Heart right ventricle (tissue), 16 donors: ENCODE results near the gene BAD. TPM values are rescaled to one million over a fixed set of nuclear protein-coding genes. Genes with fewer than 3 reads are reported as not detected.
"Not testable (repeated sequence)": the region's sequence is repeated elsewhere in the genome, so short reads cannot be mapped to it uniquely, and the experiment has no call there.

Experiments
- ATAC-seq, 8 donors: fragments of 200-7000 bp; cut with Tn5 transposase; one replicate each; pipeline ENCODE4 v1.9.1; 2020; ENCODE audit warnings: mild to moderate bottlenecking in 8 of 8, moderate library complexity in 8 of 8, moderate number of reproducible peaks in 1 of 8
- DNase-seq, 2 donors: peaks; one replicate each; pipeline ENCODE4 v3.0.0-alpha.2; 2020
- H3K27ac ChIP-seq, 10 donors: fragments of 200-600 bp; sonication (generic) in 2 of 10; one replicate each; pipeline versions ENCODE4 v1.5.0 to v1.8.0; 2020 to 2022; ENCODE audit warnings: mild to moderate bottlenecking in 3 of 10
- H3K27me3 ChIP-seq, 7 donors: fragments of 200-600 bp; one replicate each; pipeline ENCODE4 v1.8.0; 2021 to 2022; ENCODE audit warnings: mild to moderate bottlenecking in 2 of 7
- H3K36me3 ChIP-seq, 9 donors: fragments of 200-600 bp; sonication (generic) in 1 of 9; one replicate each; pipeline versions ENCODE4 v1.5.0 to v1.8.0; 2020 to 2022; ENCODE audit warnings: mild to moderate bottlenecking in 2 of 9
- H3K4me1 ChIP-seq, 9 donors: fragments of 200-600 bp; sonication (generic) in 1 of 9; one replicate each; pipeline versions ENCODE4 v1.5.0 to v1.8.0; 2020 to 2022; ENCODE audit warnings: mild to moderate bottlenecking in 4 of 9
- H3K4me3 ChIP-seq, 10 donors: fragments of 200-600 bp; sonication (generic) in 2 of 10; one replicate each; pipeline versions ENCODE4 v1.5.0 to v1.8.0; 2020 to 2022; ENCODE audit warnings: mild to moderate bottlenecking in 7 of 10, moderate library complexity in 2 of 10
- H3K9me3 ChIP-seq, 11 donors: fragments of 200-600 bp in 10 of 11; sonication (generic) in 2 of 11; one replicate each; pipeline versions ENCODE4 v1.5.0 to v1.8.0; 2013 to 2022; ENCODE audit warnings: mild to moderate bottlenecking in 2 of 11, control low read depth in 1 of 11, moderate library complexity in 1 of 11
- CTCF ChIP-seq, 9 donors: fragments of 200-600 bp; sonication (generic) in 2 of 9; IDR thresholded peaks; one replicate each; pipeline versions ENCODE4 v1.5.0 to v1.8.0; 2021 to 2022; ENCODE audit warnings: antibody characterized with exemption in 9 of 9, mild to moderate bottlenecking in 5 of 9, moderate library complexity in 1 of 9
- WGBS, 2 donors: extraction: QIAGEN DNeasy Blood & Tissue Kit; methylation state at CpG; one replicate each; pipeline ENCODE4 v1.1.7; 2013; ENCODE audit warnings: inconsistent platforms in 1 of 2; 5-methylcytosine and 5-hydroxymethylcytosine counted together
- intact Hi-C, 10 donors: fragments of 100-400 bp; cut with DNase I; formaldehyde crosslinking; loops; one replicate each; pipeline versions ENCODE4 v1.11.1 to v1.14.2; 2022
- polyA plus RNA-seq, 2 donors: library from polyadenylated mRNA; stranded (reverse); fragments of 200-250 nt; gene quantifications; one replicate each; pipeline ENCODE4 v1.2.3, GENCODE V29; 2013
- total RNA-seq, 10 donors: library from RNA; stranded (reverse); fragmentation: NEBNext Ultra II Directional in 3 of 10; extraction: Animal tissue kit (Norgen Biotek cat#: 25700) in 3 of 10; gene quantifications; one replicate each; pipeline versions ENCODE4 v1.2.1 to v1.2.4, GENCODE V29; 2021 to 2023
- donor health status: Arrhythmogenic right ventricular cardiomyopathy.
- donor health status: ischemic (EF 13 %, LVEDD 7.1; RV severe dilation, severe dysfunction).
- donor health status: healthy with polysubstance abuse.
- donor health status: DM: no; HTN: yes; CAD: no.
- donor health status: DM: no; HTN: no; CAD: no.
- donor health status: ischemic (EF 25% LVEDD 6.9; RV normal size, moderate dysfunction).
- donor health status: ischemic (EF 25% LVEDD 5.7; RV mildly dilated, moderate dysfunction).
- donor health status: healthy.
- donor health status: DM: yes; HTN: yes; CAD: no.
- donor health status: Ischemic cardiomyopathy.
- donor health status: ischemic (EF 35%, LVEDD 5.7; RV mildly dilated, moderate dysfunction).
- donor health status: nonischemic (EF 11% LVEDD 7.7; RV severe dilation, severe dysfunction).
- donor health status: DM: yes; HTN: yes; CAD: no.
- donor health status: PGD.
- donor health status: ischemic (EF 29% LVEDD 5.4; RV normal size, mild dysfunction).
- donor health status: nonischemic (EF 23%, LVEDD 6.1; RV moderate dilation, normal function).

Gene BAD
- total and polyA plus RNA-seq, 12 donors: 40.7 to 106 (median 58.9) TPM

GRCh38 chr11:64330888-64331287 lies 46.4 kb upstream of the BAD start:
- Histone ChIP-seq H3K27me3 (no peaks in the 10 kb centered on the region), H3K4me3 (no peak overlapping the region), H3K27ac (no peak overlapping the region), H3K9me3 (no peaks in the 10 kb centered on the region), H3K36me3 (no peaks in the 10 kb centered on the region), H3K4me1 (peaks cover 2 to 27% (median 20%) of the 10 kb centered on the region in 9 donors)
- TF ChIP-seq CTCF (IDR thresholded peaks at IDR 0.05): no peak
- 82 to 86% methylated on average over 11 of the region's 11 CpGs for WGBS, 2 donors
- DNase-seq (no peak), ATAC-seq (no peak)
- intact Hi-C loops: no loop called here

- H3K9me3 ChIP-seq: no peaks in the 10 kb centered on the region
- H3K4me1 ChIP-seq: peaks cover 2 to 25% (median 16%) of the 10 kb centered on the region in 9 donors
- no peak overlapping the region for H3K27ac ChIP-seq
- peaks cover 0 to 4% (median 0%) of the 10 kb centered on the region in 9 donors for H3K36me3 ChIP-seq
- H3K4me3 ChIP-seq: no peak overlapping the region
- intact Hi-C loops: no loop called here
- DNase-seq (no peak), ATAC-seq (no peak)
- no peaks in the 10 kb centered on the region for H3K27me3 ChIP-seq
- 79 to 86% methylated on average over 3 of the region's 3 CpGs for WGBS, 2 donors
- no peak for TF ChIP-seq CTCF (IDR thresholded peaks at IDR 0.05)
Measured at GRCh38 chr11:64327993-64328392, 43.5 kb upstream of the BAD start.

GRCh38 chr11:64327375-64327774 lies 42.9 kb upstream of the BAD start:
- 86 to 90% methylated on average over 2 of the region's 2 CpGs for WGBS, 2 donors

GRCh38 chr11:64324692-64325469 lies 40.4 kb upstream of the BAD start:
- intact Hi-C loops: no loop called here
- no peak for ATAC-seq
- Histone ChIP-seq H3K27ac (no peak overlapping the region), H3K36me3 (peaks cover 0 to 33% (median 4%) of the 10 kb centered on the region in 9 donors), H3K4me3 (no peak overlapping the region), H3K9me3 (no peaks in the 10 kb centered on the region), H3K4me1 (peaks cover 0 to 14% (median 10%) of the 10 kb centered on the region in 9 donors), H3K27me3 (no peaks in the 10 kb centered on the region)
- no peak for DNase-seq
- TF ChIP-seq CTCF (IDR thresholded peaks at IDR 0.05): no peak
- WGBS, 2 donors: 89% methylated on average over 11 of the region's 11 CpGs

More at GRCh38 chr11:64327375-64327774, 42.9 kb upstream of the BAD start:
- no peak overlapping the region for H3K4me3 ChIP-seq
- intact Hi-C loops: no loop called here
- no peak for ATAC-seq
- no peak for TF ChIP-seq CTCF (IDR thresholded peaks at IDR 0.05)
- peaks cover 2 to 25% (median 16%) of the 10 kb centered on the region in 9 donors for H3K4me1 ChIP-seq
- H3K27me3 ChIP-seq: no peaks in the 10 kb centered on the region
- no peak overlapping the region for H3K27ac ChIP-seq
- no peaks in the 10 kb centered on the region for H3K9me3 ChIP-seq
- no peak for DNase-seq
- peaks cover 0 to 10% (median 0%) of the 10 kb centered on the region in 9 donors for H3K36me3 ChIP-seq

GRCh38 chr11:64323984-64324383 lies 39.5 kb upstream of the BAD start:
- Histone ChIP-seq H3K36me3 (peaks cover 0 to 37% (median 4%) of the 10 kb centered on the region in 9 donors), H3K4me1 (peaks cover under 1 to 14% (median 8%) of the 10 kb centered on the region in 9 donors)
- DNase-seq, intact Hi-C loops, H3K4me3 ChIP-seq, H3K27ac ChIP-seq, ATAC-seq, H3K27me3 ChIP-seq, H3K9me3 ChIP-seq: not testable (repeated sequence)
- WGBS, 2 donors: 73 to 81% methylated on average over 4 of the region's 4 CpGs
